Neural cell (in vitro differentiated cells): ENCODE measurements around the gene TXNL1.

Experiments used
- RAD21 ChIP-seq: fragments of 450-650 bp; conservative IDR thresholded peaks from 2 replicates; pipeline ENCODE4 v1.6.1; 2014; ENCODE audit warnings: antibody characterized with exemption, mild to moderate bottlenecking, moderate library complexity
- TF ChIP-seq, protein P1 (sequence below): fragments of 450-650 bp; IDR thresholded peaks from 2 replicates; pipeline ENCODE4 v1.5.1; 2014; ENCODE audit warnings: antibody characterized with exemption, mild to moderate bottlenecking, moderate library complexity; ENCODE audit not compliant: poor library complexity, severe bottlenecking

DNA sequence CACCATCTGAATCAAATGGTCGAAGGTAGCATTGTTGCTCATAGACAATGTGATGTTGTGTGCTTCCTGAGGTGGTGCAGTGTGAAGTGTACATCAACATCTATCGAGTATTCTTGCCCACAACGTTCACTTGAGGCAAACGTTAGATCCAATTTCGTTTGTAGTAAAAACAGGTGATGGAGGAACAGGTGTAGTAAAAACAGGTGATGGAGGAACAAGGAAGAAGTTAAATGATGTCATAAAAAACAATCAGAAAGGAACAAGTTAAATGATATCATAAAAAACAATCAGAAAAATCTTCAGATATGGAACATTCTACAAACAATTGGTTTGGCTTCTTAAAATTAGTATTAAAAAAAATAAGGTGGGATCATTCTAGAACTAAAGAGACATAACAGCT is 24.1 kb upstream of the TXNL1 start:
- TF ChIP-seq, protein P1, sequence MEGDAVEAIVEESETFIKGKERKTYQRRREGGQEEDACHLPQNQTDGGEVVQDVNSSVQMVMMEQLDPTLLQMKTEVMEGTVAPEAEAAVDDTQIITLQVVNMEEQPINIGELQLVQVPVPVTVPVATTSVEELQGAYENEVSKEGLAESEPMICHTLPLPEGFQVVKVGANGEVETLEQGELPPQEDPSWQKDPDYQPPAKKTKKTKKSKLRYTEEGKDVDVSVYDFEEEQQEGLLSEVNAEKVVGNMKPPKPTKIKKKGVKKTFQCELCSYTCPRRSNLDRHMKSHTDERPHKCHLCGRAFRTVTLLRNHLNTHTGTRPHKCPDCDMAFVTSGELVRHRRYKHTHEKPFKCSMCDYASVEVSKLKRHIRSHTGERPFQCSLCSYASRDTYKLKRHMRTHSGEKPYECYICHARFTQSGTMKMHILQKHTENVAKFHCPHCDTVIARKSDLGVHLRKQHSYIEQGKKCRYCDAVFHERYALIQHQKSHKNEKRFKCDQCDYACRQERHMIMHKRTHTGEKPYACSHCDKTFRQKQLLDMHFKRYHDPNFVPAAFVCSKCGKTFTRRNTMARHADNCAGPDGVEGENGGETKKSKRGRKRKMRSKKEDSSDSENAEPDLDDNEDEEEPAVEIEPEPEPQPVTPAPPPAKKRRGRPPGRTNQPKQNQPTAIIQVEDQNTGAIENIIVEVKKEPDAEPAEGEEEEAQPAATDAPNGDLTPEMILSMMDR, result no peak
- TF ChIP-seq RAD21, result no peak
